HG03196 (cell line): ENCODE measurements around the gene ABR.
"Not testable (repeated sequence)": the region's sequence is repeated elsewhere in the genome, so short reads cannot be mapped to it uniquely, and the experiment has no call there.

ENCODE experiments used
- ATAC-seq: cut with Tn5 transposase; IDR thresholded peaks from one replicate; pipeline ENCODE4 v1.9.1; 2021; ENCODE audit not compliant: unreplicated experiment

Gene ABR

DNA sequence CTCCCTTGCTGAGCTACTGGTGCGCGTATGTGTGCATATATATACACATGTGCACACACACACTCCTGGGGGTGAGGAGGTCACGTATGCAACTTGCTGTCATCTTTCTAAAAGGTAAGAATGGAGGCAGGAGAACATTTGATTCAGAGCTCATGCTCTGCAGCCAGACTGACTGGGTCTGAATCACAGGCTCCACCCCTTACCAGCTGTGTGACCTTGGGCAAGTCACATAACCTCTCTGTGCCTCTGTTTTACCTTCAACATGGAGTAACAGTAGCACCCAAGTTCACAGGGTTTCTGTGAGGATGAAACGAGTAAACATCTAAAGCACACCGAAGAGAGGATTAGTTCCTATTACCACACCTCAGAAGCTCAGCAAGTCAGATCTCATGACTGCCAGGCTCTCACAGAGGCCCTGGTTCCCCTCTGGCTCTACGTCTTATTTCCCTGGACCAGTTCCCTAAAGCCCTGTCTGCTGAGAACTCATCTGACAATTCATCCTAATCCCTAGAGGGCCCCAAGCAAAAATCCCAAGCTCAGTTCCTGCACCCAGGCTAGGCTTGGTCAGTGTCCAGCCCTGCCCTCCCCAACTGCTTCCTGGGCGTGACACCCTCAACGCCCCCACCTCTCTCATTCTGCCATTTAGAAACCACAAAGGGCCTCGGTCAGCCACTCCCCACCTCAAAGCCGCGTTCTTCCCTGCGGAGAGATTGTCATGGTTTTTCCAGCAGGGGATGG is 28.7 kb downstream of the ABR start:
- ATAC-seq = no peak

DNA sequence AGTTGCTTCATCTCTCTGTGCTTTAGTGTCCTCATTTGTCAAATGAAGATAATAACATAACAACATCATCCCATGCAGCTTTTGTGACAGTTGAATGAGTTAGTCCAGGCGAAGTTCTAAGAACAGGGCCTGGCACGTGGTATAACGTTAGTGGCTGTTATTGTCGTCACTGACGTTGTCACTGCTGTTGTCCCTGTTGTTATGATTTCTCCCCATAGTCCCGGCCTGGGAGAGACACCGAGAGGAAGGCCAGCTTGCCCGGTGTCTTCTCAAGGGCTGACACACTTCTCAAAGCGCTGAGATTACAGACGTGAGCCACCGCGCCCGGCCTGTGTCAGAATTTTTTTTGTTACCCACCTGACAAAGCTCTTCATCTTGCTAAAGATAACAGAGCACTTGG is 29.9 kb downstream of the ABR start:
- ATAC-seq = no peak

DNA sequence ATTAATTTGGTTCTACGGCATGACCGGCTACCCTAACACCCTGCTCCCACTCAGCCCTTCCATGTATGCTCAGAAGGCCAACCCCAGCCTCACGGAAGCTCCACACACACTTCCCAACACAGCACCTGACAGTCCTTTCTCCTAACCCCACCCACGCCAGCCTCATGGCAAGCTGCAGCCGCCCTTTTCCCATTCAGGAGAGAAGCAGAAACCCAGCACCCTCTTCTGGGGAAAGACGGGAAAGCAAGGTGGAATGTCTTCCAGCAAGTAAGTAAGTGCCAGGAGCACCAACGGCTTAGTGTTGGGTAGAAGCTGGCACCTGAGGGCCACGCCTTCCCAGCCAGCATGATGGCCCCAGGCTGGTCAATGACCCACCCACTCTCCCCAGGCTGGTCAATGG is 32.1 kb downstream of the ABR start:
- ATAC-seq = no peak

DNA sequence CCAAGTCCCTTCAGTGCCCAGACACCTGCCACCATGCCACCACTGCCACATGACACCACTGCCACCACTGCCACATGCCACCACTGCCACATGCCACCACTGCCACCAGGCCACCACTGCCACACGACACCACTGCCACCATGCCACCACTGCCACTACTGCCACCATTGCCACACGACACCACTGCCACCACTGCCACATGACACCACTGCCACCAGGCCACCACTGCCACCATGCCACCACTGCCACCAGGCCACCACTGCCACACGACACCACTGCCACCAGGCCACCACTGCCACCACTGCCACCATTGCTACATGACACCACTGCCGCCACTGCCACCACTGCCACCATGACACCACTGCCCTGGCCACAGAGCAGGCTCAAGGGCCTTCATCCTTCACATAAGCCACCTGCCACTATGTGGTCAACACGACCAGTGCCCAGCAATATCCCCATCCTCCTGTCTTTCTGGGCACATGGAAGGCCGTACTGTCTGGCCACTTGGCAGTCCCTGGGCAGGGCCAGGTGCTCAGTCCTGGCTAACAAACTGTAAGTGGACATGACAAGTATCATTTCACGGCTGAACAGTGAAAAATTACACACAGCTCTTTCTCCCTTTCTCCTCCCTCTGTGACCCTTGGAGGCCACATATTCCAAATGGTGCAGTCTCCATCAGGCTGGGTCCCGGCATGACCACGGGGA is 33.1 kb downstream of the ABR start:
- no peak for ATAC-seq

DNA sequence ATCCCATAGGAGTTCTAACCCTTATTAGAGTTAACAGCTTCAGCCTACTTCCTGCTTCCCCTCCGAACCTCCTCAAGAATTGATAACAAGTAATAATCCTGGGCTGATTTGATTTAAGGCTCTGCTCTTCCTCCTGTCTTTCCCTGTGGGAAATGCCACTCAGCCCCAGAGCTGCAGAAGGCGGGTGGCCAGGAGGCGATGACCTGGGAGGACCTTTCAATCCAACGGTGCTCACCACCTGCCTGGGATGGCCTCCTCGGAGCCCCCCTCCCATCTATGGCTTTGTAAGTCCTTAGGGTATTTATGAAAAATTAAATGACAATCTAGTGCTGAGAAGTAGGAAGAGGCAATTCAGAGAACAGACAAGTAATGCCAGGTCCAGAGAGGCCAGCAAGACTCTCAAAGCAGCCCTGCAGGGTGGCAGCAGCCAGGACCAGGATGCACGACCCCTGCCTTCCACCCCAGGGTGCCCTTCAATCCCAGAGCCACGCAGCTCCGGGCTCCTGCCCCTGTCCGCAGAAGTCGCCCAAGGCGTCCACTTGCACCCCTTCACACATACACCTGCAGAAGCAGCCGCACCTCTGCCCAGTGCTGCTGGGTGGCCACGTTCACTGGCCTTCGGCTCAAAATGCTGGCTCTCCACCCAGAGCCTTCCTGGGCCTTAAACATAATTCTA is 34.3 kb downstream of the ABR start:
- no peak for ATAC-seq

DNA sequence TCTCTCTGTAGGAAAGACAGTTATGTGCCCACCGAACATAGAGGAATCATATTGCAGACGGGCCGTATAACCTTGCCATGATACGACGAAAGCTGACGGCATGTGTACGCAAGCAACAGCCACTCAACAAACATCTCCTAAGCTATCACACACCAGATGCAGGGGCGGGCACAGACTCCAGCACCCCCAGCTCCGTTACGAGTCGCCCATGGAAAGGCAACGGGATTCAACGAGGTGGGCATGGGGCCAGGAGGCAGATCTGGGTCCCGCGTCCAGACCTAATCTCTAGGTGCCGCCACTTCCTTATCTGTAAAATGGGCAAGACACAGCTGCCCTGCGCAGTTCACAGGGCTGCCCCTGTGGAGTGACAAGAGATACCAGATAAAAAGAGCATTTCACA is 35.6 kb downstream of the ABR start:
- no peak for ATAC-seq

DNA sequence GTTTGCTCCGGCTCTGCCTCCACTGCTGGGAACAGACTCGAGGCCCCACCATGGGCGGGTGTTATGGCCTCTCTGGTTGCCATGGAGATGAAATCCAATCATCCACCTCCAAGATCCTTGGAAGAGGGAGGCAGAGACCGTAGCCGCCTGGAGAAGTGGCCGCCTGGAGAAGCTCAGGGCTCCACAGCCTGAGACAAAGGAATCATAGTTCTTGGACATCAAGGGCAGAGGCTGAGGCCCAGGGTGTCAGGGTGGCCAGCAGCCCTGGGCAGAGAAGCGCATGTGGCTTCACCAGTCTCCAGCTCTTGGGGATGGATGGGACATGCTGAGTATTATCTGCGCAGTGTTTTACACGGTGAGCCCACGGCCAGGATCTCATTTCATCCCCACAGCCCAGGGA is 36.2 kb downstream of the ABR start:
- no peak for ATAC-seq

DNA sequence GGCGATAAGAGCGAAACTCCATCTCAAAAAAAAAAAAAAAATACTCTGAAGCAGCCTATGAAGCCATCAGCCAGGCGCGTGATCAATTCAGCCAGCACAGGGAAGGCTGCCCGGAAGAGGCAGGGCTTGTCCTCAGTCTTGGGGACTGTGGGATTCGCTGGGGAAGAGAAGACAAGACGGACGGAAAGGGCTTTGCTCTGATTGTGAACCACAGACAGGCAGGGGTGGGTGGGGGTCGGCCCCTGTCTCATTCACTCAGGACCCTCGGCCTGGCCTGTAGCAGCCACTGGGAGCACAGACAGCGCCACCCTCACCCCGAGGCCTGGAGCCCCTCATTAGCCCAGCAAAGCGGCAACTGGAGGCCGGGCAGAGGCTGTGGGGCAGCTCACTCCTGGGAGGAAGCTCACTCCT is 37.2 kb downstream of the ABR start:
- ATAC-seq = no peak

DNA sequence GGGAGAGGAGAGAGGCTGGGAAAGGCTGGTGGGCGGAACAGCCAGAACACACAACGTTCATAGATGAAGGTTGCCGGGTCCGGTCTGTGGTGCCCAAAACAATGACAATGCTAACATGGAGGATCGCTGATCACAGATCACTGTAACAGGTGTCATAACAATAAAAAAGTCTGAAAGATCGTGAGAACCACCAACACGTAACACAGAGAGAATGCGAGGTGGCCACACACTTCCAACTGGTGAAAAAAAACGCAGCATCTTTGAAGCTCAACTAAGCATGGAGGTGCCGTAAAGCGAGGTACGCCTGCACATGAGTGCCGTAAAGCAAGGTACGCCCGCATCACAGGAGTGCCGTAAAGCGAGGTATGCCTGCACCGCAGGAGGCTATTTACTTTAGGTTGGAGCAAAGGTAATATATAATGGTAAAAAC is 42.3 kb downstream of the ABR start:
- no peak for ATAC-seq

DNA sequence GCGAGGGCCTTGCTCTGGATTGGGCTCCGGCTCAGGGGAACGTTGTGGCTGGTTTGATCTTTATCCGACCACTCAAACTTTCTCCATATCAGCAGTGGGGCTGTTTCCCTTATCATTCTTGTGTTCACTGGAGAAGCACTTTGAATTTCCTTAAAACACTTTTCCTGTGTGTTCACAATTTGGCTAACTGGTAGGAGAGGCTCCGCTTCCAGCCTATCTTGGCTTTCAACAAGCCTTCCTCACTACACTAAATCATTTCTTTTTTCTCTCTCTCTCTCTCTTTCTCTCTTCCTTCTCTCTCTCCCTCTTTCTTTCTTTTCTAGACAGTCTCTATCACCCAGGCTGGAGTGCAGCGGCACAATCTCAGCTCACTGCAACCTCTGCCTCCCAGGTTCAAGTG is 43.0 kb downstream of the ABR start:
- no peak for ATAC-seq

DNA sequence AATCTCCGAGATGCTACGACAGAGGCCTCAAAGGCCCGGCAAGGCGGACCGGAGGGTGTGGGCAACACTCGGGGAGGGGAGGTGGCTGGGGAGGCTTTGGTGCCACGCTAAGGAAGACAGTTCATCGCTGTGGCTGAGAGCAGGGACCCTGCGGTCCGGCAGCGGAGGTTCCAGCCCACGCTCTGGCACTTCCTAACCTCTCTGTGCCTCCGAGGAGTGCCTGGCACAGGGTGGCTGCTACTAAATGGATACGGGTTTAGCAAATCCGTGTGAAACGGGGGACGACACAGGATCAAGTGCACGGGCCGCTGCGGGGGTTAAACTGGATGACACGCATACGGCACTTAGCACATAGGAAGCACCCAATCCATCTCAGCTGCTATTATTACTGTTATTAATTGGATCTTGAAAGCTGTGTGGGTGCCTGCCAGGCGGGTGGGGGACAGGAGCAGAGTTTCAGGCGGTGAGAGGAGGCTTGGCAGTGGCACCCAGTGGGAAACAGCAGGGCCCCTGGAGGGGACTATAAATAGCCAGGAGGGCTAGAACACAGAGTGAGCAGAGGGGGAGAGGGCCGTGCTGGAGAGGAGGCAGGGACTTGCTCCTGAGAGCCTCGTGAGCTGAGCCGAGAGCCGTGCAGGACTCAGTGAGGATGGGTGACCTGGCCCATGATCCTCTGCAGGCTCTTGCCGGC is 45.0 kb downstream of the ABR start:
- ATAC-seq = no peak

DNA sequence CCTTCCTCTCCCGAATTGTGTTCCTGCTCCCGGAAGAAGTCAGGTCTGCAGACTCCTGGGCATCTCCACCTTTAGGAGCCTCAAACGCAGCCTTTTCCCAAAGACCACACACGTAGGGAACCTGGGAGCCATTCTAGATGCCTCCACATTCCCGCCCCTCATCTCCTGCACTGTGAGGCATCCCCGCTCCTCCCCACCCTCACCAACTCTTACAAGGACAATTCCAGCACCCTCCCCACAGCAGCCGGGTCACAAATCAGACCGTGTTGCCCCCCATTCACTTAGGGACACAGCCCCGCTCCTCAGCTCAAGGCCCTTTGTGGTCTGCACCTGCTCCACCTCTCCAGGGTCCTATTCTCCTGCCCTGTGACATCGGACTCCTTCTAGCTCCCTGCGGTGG is 49.6 kb downstream of the ABR start:
- ATAC-seq = no peak

DNA sequence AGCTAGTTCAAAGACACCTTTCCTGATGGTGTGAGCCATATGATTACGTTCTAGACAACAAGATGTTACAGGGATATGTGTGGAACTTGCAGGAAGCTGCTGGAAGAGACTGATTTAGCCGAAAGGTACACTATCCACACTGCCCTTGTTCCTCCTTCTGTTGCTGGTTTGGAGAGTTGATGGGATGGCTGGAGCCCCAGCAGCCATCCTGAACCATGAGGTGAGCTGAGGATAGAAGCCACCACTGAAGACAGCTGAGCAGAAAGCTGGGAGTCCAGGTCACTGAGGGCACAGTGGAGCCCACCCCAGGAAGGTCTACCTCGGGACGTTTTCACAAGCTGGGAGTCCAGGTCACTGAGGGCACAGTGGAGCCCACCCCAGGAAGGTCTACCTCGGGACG is 51.3 kb downstream of the ABR start:
- not testable (repeated sequence) for ATAC-seq

DNA sequence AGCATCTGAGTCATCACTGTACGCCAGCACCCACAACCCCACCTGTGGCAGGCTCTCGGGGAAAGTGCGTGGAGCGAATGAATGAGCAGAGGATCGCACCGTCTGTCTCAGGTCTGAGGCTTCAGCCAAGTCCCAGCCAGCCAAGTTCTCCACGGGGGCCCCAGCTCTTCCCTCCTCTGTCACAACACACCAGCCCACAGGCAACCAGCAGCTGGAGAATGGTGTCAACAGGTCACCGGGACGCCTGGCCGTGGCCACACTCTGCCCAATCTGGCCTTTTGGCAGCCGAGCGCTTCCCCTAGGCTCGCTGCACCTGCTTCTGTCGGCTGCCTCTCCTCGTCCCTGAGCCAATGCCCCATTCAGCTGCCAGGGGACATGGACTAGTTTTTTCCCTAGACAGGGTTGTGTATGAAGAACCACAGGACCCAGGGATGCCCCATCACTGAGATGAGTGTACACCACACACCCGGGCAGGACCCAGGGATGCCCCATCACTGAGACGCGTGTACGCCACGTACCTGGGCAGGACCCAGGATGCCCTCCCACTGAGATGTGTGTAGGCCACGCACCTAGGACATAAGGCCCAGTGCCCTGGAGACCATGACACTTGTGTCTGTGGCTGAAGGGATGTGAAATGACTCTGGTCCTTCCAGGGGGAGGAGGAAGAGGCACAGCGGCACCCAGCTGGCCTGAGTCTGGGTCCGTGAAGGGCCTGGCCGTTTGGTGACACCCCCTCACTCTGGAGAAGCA is 52.8 kb downstream of the ABR start:
- ATAC-seq = no peak

DNA sequence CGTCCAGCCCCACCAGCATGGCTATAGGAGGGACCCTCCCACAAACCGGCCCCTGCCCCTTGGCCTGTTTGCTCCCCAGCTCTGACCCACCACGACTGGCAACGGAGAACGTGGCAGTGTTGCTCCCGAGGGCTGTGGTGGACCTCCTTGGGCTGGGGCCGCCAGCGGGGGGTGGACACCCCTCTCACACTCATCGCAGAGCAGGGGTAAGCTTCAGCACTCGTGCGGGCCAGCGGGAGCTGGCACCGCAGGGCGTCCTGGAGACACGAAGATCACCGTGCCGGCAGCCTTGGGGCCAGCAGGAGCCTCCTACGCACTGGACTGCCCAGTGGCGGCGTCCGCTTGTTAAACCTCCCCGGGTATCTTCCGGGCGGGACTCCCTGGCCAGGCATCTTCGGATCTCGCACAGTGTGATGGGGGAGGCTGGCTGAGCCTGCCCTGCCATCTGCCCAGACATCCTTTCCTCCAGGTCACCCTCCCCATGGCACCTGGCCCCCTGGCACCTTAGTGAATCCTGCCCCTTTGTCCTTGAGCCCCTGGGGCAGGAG is 53.5 kb downstream of the ABR start:
- ATAC-seq = no peak

DNA sequence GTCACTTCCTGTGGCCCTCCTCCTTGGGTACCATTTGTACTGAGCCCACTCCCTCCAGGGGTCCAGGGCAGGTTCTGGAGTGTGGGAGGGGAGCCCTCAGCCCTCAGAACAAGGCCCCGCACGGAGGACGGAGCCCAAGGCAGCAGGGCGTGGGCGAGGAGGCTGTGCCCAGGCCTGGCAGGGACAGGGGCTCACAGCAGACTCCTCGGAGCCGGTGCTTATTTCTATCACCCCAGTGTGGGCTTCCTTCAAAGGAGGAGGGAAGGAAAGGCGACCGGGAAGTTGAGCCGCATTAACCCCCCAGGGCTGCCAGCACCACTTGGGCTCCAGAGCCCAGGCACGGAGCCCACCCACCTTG is 54.0 kb downstream of the ABR start:
- no peak for ATAC-seq

DNA sequence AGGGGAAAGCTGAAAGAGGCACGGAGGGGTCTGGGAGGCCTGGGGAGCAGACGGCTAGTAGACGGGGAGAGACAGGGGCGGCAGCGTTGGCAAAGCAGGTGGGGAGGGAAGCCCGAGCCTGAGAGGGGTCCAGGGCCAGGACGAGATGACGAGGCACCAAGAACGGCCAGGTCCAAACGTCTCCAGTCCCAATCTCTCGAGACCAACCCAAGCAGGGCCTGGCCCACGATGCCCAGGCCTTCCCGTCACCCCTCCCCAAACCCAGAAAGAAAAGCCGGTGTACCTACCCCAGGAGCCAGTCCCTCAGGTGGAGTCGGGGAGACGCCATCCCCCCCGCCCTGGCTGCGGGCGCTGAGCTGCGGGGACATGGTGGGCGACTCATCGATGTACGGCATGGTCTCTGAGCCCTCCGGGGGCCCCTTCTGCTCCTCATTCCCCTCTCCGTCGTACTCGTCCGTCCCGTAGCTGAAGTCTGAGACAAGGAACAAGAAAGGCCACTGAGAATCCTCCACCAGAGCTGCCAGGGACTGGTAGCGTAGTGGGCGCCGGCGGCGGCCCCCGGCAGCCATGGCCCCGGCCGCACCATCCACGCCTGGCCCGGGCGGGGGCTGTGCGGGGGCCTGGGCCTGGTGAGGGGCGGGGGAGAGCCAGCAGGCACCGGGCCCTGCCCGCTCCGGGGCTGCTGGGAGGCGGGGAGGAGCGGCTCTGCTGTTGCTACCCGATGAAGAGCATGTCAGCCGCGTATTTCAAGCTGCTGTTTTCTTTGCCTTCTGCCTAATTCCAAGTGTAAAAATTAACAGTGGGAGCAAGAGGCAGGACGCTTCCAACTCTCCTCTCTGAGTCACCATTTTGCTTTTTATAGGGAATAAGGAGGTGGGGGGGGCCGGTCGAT is 54.6 kb downstream of the ABR start:
- no peak for ATAC-seq

DNA sequence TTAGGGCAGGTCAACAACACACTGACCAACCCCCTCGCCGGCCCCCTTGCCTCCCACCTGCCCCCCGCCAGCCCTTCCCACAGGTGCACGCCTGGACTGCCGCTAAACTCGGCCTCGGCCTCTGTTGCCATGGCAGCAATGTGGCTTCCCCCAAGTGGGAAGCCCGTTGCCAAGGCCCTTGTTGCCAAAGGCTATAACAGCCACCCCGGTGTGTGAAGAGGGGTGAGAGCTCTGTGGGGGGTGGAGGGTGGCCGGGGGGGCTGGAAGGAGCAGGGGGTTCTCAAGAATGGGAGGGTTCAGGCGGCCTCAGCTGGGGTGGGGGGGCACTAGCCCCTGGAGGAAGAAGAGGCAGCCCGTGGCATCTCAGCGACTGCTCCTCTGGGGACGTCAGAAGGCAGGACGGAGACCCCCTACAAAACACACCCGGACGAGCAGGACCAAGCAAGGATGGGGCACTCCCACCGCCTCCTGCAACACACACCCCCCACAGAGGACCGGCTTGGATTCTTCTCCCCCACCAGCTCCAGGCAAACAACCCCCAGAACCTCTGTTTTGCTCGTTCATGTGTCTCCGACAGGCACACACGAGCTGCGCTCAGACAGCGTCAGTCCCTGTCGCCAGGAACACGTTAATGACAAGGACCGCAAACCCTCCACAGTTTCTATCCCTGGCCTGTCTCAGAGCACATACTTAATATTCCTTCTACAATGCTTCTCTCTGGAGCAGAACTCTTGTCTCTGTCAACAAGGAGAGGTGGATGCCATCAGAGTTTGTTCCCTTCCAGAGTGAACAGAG is 55.7 kb downstream of the ABR start:
- no peak for ATAC-seq

DNA sequence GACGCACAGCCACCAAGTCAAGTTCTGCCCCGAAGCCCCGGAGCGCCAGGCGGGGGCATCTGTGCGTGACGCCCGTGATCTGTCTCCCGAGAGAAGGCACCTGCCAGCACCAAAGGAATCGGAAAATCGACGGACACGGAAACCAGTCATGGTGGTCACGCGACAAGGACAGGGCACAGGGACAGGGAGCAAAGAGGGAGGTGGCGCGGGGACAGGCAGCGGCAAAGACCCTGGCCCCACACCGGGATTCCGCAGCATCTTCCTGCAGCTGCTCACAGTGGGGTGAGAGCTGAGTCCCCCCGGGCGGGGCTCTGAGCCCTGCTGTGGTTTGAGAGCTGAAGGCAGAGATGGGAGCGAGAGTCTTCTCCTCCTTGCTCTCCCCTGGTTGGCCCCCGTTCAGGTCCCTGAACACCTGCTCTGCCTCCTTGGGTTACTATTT is 56.4 kb downstream of the ABR start:
- no peak for ATAC-seq
